ENCODE results near the gene TLR7.

Gene TLR7

DNA sequence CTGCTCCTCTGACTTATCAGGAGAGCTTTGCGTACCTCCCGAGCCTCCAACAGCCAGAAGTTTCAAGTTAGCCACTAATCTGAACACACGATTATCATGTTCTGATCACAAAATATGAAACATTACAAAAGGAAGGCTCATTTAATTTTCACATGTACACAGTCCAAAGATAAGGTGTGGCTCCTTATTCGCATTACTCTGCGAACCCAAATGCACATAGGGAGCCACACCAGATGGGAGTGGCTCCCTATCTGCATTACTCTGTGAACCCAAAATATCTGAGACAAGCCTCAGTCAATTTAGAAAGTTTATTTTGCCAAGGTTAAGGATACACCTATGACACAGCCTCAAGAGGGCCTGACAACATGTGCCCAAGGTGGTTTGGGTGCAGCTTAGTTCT, 68.0 kb downstream of the TLR7 start:
- DNase-seq, result no peak

DNA sequence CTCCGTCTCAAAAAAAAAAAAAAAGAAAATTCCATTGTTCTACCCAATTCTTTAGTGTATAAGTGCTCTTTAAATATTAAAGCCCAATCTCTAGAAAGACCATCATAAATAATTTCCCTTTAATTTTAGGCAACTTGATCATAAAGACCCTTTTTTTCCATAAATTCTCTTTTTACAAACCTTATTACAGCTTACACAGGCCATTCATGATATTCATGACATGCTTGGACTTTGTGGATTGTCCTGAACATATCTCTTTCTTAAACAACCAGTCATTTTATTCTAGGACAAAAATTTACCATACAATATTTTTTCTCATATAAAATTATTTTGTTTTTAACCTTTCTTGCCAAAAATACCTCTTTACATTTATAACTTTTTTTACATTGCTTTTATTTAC, 70.1 kb downstream of the TLR7 start:
- no peak for DNase-seq

Measured in hematopoietic multipotent progenitor cell treated with erythropoietin and hydrocortisone succinate and interleukin-3 and kit ligand, for 4 days (in vitro differentiated cells).